ENCODE results near the gene TTLL7. TPM values are rescaled to one million over a fixed set of nuclear protein-coding genes. Genes with fewer than 3 reads are reported as not detected.

TTLL7 gene
- total RNA-seq, 1 donor from 2014 or later = 15.0 TPM

GRCh38 chr1:83846138-83846537, 152.8 kb downstream of the TTLL7 start:
- Histone ChIP-seq H3K9me3 (no peaks in the 10 kb centered on the region), H3K27ac (no peak overlapping the region), H3K4me3 (no peak overlapping the region), H3K27me3 (no peaks in the 10 kb centered on the region), H3K4me1 (no peaks in the 10 kb centered on the region), H3K36me3 (no peaks in the 10 kb centered on the region)
- TF ChIP-seq POLR2AphosphoS5 (IDR thresholded peaks at IDR 0.05; ENCODE audit: insufficient read depth in 1 of 2, low read depth in 1 of 2) (no peak), CTCF (IDR thresholded peaks at IDR 0.05) (no peak), POLR2A (IDR thresholded peaks at IDR 0.05) (no peak)
- intact Hi-C loops (cut with DNase I) = no loop called here
- DNase-seq (ENCODE audit: extremely low spot score in 2 of 2) = no peak

- Histone ChIP-seq H3K4me1 (no peaks in the 10 kb centered on the region), H3K4me3 (no peak overlapping the region), H3K36me3 (no peaks in the 10 kb centered on the region), H3K9me3 (no peaks in the 10 kb centered on the region), H3K27me3 (no peaks in the 10 kb centered on the region), H3K27ac (no peak overlapping the region)
- no peak for TF ChIP-seq POLR2AphosphoS5 (IDR thresholded peaks at IDR 0.05; ENCODE audit: insufficient read depth in 1 of 2, low read depth in 1 of 2)
- intact Hi-C loops (cut with DNase I) = no loop called here
- no peak for DNase-seq (ENCODE audit: extremely low spot score in 2 of 2)
Measured at GRCh38 chr1:83845437-83846071, 153.4 kb downstream of the TTLL7 start.

DNA sequence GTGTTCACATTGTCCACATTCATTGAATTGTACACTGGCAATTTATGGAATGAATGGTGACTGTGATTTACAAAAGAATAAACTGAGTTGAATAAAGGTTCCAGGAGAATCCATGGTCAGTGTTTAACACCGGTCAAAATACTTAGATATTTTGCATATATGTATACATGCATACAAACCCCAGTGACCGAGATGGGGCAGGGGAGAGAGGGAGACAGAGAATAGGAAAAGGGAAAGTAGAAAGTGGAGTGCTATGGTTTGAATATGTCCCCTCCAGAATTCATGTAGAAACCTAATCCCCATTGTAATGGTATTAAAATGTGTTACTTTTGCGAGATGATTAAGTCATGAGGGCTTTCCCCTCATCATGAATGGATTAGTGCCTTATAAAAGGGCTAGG, 154.4 kb downstream of the TTLL7 start:
- no peaks in the 10 kb centered on the region for H3K36me3 ChIP-seq
- H3K4me3 ChIP-seq = no peak overlapping the region
- no peak overlapping the region for H3K27ac ChIP-seq
- no peaks in the 10 kb centered on the region for H3K27me3 ChIP-seq
- no peaks in the 10 kb centered on the region for H3K4me1 ChIP-seq
- no peaks in the 10 kb centered on the region for H3K9me3 ChIP-seq
- TF ChIP-seq POLR2AphosphoS5 (IDR thresholded peaks at IDR 0.05; ENCODE audit: insufficient read depth in 1 of 2, low read depth in 1 of 2) (no peak), CTCF (IDR thresholded peaks at IDR 0.05) (no peak), POLR2A (IDR thresholded peaks at IDR 0.05) (no peak)
- no peak for DNase-seq (ENCODE audit: extremely low spot score in 2 of 2)
- intact Hi-C loops (cut with DNase I) = no loop called here

DNA sequence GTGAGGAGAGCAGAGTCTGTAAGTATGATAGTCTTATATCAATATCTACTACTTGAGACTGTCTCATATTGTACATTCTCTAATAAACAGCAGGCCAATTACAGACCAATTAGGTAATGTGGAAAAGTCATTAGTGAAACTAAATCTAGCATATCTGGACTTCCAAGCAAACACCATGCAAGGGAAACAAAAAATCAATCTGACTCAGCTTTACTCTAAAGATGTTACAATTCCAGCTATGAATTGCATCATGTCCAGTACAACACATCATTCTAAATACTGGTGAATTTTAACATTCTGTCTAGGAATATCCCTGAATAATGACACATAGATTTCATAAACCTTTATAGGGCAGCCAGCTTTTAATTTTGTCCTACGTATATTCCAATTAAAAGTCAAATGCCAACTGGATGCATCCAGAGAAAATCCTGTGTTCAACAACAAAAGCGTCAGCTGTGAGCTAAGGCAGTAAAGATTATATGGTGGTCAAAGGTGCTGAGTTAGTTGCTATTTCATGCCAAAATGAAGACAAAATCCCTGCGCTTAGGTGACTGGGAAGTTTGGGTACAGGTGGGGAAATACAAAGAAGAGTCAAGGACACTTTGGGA, 159.3 kb downstream of the TTLL7 start:
- Histone ChIP-seq H3K9me3 (no peaks in the 10 kb centered on the region), H3K27ac (no peak overlapping the region), H3K4me1 (no peaks in the 10 kb centered on the region), H3K36me3 (no peaks in the 10 kb centered on the region), H3K27me3 (no peaks in the 10 kb centered on the region), H3K4me3 (no peak overlapping the region)
- TF ChIP-seq POLR2A (IDR thresholded peaks at IDR 0.05) (no peak), POLR2AphosphoS5 (IDR thresholded peaks at IDR 0.05; ENCODE audit: insufficient read depth in 1 of 2, low read depth in 1 of 2) (no peak), CTCF (IDR thresholded peaks at IDR 0.05) (no peak)
- intact Hi-C loops (cut with DNase I) = no loop called here
- DNase-seq (ENCODE audit: extremely low spot score in 2 of 2) = no peak

DNA sequence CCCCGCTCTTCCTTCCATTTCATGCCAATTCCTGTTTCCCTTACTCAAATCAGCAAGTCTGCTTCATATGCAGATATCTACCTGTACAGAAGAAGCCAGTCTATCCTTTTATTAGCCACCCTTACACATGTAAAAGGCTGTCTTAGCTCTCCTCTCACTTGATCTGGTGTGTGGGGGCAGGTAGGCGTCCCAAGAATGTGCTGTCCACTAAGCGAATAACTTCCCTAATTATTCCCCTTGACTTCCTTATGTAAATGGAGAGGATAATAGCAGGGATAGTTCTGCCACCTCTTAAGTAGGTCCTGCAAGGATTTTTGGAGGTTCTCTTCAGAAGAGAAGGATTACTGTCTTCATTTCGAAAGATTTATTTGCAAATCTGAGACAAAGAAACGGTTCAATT, 160.4 kb downstream of the TTLL7 start:
- no peaks in the 10 kb centered on the region for H3K4me1 ChIP-seq
- H3K27ac ChIP-seq = no peak overlapping the region
- intact Hi-C loops (cut with DNase I) = no loop called here
- no peaks in the 10 kb centered on the region for H3K27me3 ChIP-seq
- H3K36me3 ChIP-seq = no peaks in the 10 kb centered on the region
- TF ChIP-seq POLR2A (IDR thresholded peaks at IDR 0.05) (no peak), CTCF (IDR thresholded peaks at IDR 0.05) (no peak), POLR2AphosphoS5 (IDR thresholded peaks at IDR 0.05; ENCODE audit: insufficient read depth in 1 of 2, low read depth in 1 of 2) (no peak)
- H3K9me3 ChIP-seq = no peaks in the 10 kb centered on the region
- no peak overlapping the region for H3K4me3 ChIP-seq
- no peak for DNase-seq (ENCODE audit: extremely low spot score in 2 of 2)

All from vagina (tissue), 2 donors.